MCF 10A (cell line): ENCODE results near the gene CNTN6. TPM values are rescaled to one million over a fixed set of nuclear protein-coding genes. Genes with fewer than 3 reads are reported as not detected.

Source experiments
- BruUV-seq: library from RNA; stranded (reverse); fragments of 400-500 nt; replicated peaks from 2 replicates; lab custom pipeline; 2021; lab: Mats Ljungman, UMichigan
- CTCF ChIA-PET: fragments of 300-600 bp; sonication (Branson Sonifier 250); formaldehyde crosslinking; extraction: SDS; loops from one replicate; lab custom pipeline; 2021; ENCODE audit warnings: antibody characterized with exemption, inconsistent platforms; lab: Yijun Ruan, JAX
- POLR2A ChIA-PET: fragments of 300-600, 350-650 bp; sonication (Branson Sonifier 250); formaldehyde crosslinking; extraction: SDS; loops from one replicate; lab custom pipeline; 2020; ENCODE audit warnings: antibody characterized with exemption, inconsistent platforms; lab: Yijun Ruan, JAX
- DNase-seq: peaks from one replicate; pipeline ENCODE4 v3.0.0-alpha.2; 2018; ENCODE audit not compliant: unreplicated experiment
- H3K27ac Mint-ChIP-seq: one replicate; pipeline ENCODE4 v1.8.0; 2022; ENCODE audit warnings: mild to moderate bottlenecking, low read depth, mixed read lengths; ENCODE audit not compliant: unreplicated experiment
- H3K27me3 Mint-ChIP-seq: one replicate; pipeline ENCODE4 v1.8.0; 2022; ENCODE audit warnings: mixed read lengths; ENCODE audit not compliant: insufficient read depth, unreplicated experiment
- H3K36me3 Mint-ChIP-seq: one replicate; pipeline ENCODE4 v1.8.0; 2022; ENCODE audit warnings: mild to moderate bottlenecking, moderate library complexity, mixed read lengths; ENCODE audit not compliant: insufficient read depth, unreplicated experiment
- H3K4me1 Mint-ChIP-seq: one replicate; pipeline ENCODE4 v1.8.0; 2022; ENCODE audit warnings: mixed read lengths; ENCODE audit not compliant: insufficient read depth, unreplicated experiment
- H3K4me3 Mint-ChIP-seq: one replicate; pipeline ENCODE4 v1.8.0; 2022; ENCODE audit warnings: mild to moderate bottlenecking, moderate library complexity, mixed read lengths; ENCODE audit not compliant: unreplicated experiment
- H3K9me3 Mint-ChIP-seq: one replicate; pipeline ENCODE4 v1.8.0; 2022; ENCODE audit warnings: mixed read lengths; ENCODE audit not compliant: unreplicated experiment
- CTCF ChIP-seq: fragments of 200-600 bp; IDR thresholded peaks from one replicate; pipeline ENCODE4 v1.8.0; 2022; ENCODE audit warnings: antibody characterized with exemption, mild to moderate bottlenecking; ENCODE audit not compliant: unreplicated experiment
- intact Hi-C: fragments of 100-400 bp; cut with micrococcal nuclease; formaldehyde crosslinking; loops from 2 replicates; pipeline ENCODE4 v1.14.1; 2022
- total RNA-seq: library from RNA; stranded (reverse); gene quantifications from 2 replicates; pipeline ENCODE4 v1.2.3, GENCODE V29; 2022

The CNTN6 gene
- total RNA-seq, 1 experiment from 2014 or later: not detected

- ChIA-PET CTCF (no interaction called here), POLR2A (no interaction called here)
- Mint-ChIP-seq H3K27me3 (no peaks in the 10 kb centered on the region), H3K36me3 (no peaks in the 10 kb centered on the region), H3K4me3 (no peak overlapping the region), H3K27ac (no peak overlapping the region), H3K9me3 (no peaks in the 10 kb centered on the region), H3K4me1 (no peaks in the 10 kb centered on the region)
- no TSS peak for BruUV-seq
- no peak for TF ChIP-seq CTCF
- intact Hi-C loops: no loop called here
- no peak for DNase-seq
Observed at GRCh38 chr3:1207904-1208303, 115.1 kb downstream of the CNTN6 start.

GRCh38 chr3:1214933-1215332 lies 122.1 kb downstream of the CNTN6 start:
- intact Hi-C loops: no loop called here
- CTCF ChIA-PET: no interaction called here
- peaks cover 6% of the 10 kb centered on the region for H3K36me3 Mint-ChIP-seq
- peak overlapping the region; percentile 10 for H3K27ac Mint-ChIP-seq
- H3K4me1 Mint-ChIP-seq: peaks cover 6% of the 10 kb centered on the region
- no peaks in the 10 kb centered on the region for H3K27me3 Mint-ChIP-seq
- H3K9me3 Mint-ChIP-seq: no peaks in the 10 kb centered on the region
- no peak for TF ChIP-seq CTCF
- POLR2A ChIA-PET: no interaction called here
- H3K4me3 Mint-ChIP-seq: no peak overlapping the region
- no peak for DNase-seq
- BruUV-seq: no TSS peak

GRCh38 chr3:1216856-1217255 lies 124.0 kb downstream of the CNTN6 start:
- DNase-seq: no peak
- intact Hi-C loops: no loop called here
- ChIA-PET CTCF (no interaction called here), POLR2A (no interaction called here)
- Mint-ChIP-seq H3K27ac (no peak overlapping the region), H3K4me3 (no peak overlapping the region), H3K27me3 (no peaks in the 10 kb centered on the region), H3K9me3 (no peaks in the 10 kb centered on the region), H3K36me3 (peaks cover 6% of the 10 kb centered on the region), H3K4me1 (peaks cover 6% of the 10 kb centered on the region)
- no peak for TF ChIP-seq CTCF
- no TSS peak for BruUV-seq

- ChIA-PET POLR2A (no interaction called here), CTCF (interaction anchor here (0.5 kb wide), 1 partner anchor 86 kb away, joined by 5 read pairs; no protein-coding TSS in a partner anchor)
- BruUV-seq: no TSS peak
- intact Hi-C loops: no loop called here
- no peak for TF ChIP-seq CTCF
- Mint-ChIP-seq H3K36me3 (no peaks in the 10 kb centered on the region), H3K27me3 (no peaks in the 10 kb centered on the region), H3K9me3 (no peaks in the 10 kb centered on the region), H3K4me3 (no peak overlapping the region), H3K4me1 (no peaks in the 10 kb centered on the region), H3K27ac (no peak overlapping the region)
- DNase-seq: no peak
Observed at GRCh38 chr3:1227111-1227510, 134.3 kb downstream of the CNTN6 start.
